BE2C (cell line): ENCODE data around the gene FBN3.

Source experiments
- DNase-seq: peaks from one replicate; pipeline ENCODE4 v3.0.0-alpha.2; 2020
- H3K27me3 ChIP-seq: fragments of 250-450 bp; sonication (Bioruptor Pico); 2 replicates; pipeline ENCODE4 v1.5.1; 2020; ENCODE audit warnings: mild to moderate bottlenecking
- H3K36me3 ChIP-seq: fragments of 250-450 bp; sonication (Bioruptor Pico); 2 replicates; pipeline ENCODE4 v1.5.1; 2020; ENCODE audit warnings: mild to moderate bottlenecking
- H3K4me1 ChIP-seq: fragments of 250-450 bp; sonication (Bioruptor Pico); 2 replicates; pipeline ENCODE4 v1.5.1; 2020
- H3K4me3 ChIP-seq: 2 replicates; pipeline ENCODE4 v1.5.1; 2011; ENCODE audit warnings: low read depth, low read length
- H3K9me3 ChIP-seq: fragments of 250-450 bp; sonication (Bioruptor Pico); 2 replicates; pipeline ENCODE4 v1.5.1; 2020
- TF ChIP-seq, protein P1 (sequence below): IDR thresholded peaks from 2 replicates; pipeline ENCODE4 v1.5.1; 2012; ENCODE audit warnings: mild to moderate bottlenecking, low read depth, low read length

Gene FBN3

DNA sequence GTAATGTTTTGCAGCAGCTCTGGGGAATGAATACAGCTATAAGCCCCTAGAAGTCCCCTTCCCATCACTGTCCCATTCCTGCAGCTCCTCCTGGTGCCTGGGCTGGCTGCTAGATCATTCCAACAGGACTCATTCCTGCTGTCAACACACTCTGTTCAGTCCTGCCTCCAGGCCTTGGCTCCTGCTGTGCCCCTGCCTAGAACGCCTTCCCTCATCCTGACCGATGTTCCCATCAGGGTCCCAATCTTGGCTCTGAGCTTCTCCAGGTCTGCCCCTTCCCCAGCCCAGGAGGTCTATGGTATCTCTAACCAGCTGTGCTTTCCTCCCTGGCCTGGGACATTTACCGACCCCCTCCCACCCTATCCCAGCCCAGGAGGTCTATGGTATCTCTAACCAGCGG lies 48.1 kb downstream of the FBN3 start:
- H3K27me3 ChIP-seq: no peaks in the 10 kb centered on the region
- TF ChIP-seq, protein P1, sequence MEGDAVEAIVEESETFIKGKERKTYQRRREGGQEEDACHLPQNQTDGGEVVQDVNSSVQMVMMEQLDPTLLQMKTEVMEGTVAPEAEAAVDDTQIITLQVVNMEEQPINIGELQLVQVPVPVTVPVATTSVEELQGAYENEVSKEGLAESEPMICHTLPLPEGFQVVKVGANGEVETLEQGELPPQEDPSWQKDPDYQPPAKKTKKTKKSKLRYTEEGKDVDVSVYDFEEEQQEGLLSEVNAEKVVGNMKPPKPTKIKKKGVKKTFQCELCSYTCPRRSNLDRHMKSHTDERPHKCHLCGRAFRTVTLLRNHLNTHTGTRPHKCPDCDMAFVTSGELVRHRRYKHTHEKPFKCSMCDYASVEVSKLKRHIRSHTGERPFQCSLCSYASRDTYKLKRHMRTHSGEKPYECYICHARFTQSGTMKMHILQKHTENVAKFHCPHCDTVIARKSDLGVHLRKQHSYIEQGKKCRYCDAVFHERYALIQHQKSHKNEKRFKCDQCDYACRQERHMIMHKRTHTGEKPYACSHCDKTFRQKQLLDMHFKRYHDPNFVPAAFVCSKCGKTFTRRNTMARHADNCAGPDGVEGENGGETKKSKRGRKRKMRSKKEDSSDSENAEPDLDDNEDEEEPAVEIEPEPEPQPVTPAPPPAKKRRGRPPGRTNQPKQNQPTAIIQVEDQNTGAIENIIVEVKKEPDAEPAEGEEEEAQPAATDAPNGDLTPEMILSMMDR: no peak
- peaks cover under 1% of the 10 kb centered on the region; the same call in 1 of the 2 replicates for H3K9me3 ChIP-seq
- no peak for DNase-seq
- H3K4me1 ChIP-seq: no peaks in the 10 kb centered on the region
- H3K36me3 ChIP-seq: no peaks in the 10 kb centered on the region
- no peak overlapping the region for H3K4me3 ChIP-seq

DNA sequence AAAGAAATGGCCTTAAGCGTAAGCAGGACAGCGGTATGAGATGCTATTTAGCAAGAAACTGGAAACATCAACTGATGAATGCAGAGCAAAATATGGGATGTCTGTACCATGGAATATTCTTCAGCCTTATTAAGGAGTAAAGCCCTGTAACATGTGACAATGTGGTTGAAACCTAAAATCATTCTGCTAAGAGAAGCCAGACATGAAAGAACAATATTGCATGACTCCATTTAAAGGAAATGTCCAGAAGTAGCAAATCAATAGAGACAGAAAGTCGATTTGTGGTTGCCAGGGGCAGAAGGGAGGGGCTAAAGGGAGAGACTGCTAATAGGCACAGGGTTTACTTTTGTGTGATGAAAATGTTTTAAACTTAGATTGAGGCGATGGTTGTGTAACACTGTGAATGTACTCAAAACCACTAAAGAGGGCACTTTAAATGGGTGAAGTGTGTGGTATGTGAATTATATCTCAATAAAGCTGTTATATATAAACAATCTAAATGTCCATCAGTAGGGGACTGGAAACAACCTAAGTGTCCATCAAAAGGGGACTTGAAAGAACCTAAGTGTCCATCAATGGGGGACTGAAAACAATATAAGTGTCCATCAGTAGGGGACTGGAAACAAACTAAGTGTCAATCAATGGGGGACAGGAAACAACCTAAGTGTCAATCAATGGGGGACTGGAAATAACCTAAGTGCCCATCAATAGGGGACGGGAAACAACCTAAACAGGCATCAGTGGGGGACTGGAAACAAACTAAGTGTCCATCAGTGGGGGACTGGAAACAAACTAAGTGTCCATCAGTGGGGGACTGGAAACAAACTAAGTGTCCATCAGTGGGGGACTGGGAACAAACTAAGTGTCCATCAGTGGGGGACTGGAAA lies 51.5 kb downstream of the FBN3 start:
- Histone ChIP-seq H3K4me1 (no peaks in the 10 kb centered on the region), H3K27me3 (no peaks in the 10 kb centered on the region), H3K36me3 (no peaks in the 10 kb centered on the region), H3K9me3 (peaks cover 5% of the 10 kb centered on the region; the same call in 1 of the 2 replicates), H3K4me3 (no peak overlapping the region)
- DNase-seq: no peak
- TF ChIP-seq, protein P1: no peak

DNA sequence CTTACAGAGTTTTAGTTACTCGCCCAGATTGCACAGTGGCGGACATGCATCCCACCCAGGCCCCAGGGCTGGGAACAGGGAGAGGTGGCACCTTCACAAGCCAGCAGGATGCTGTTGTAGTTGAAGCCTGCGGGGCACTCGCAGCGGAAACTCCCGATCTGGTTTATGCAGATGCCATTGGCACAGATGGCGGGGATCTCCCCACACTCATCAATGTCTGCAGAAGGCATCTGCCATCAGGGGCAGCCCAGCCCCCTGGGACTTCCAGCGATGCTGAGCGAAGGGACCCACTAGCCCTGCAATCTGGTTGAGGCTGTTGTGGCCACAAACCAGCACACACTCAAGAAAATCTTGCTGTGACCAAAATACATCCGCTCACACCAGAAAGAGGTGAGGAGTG lies 52.2 kb downstream of the FBN3 start:
- H3K9me3 ChIP-seq: peaks cover 5% of the 10 kb centered on the region; the same call in 1 of the 2 replicates
- H3K27me3 ChIP-seq: no peaks in the 10 kb centered on the region
- no peaks in the 10 kb centered on the region for H3K36me3 ChIP-seq
- H3K4me1 ChIP-seq: no peaks in the 10 kb centered on the region
- TF ChIP-seq, protein P1: no peak
- no peak for DNase-seq
- no peak overlapping the region for H3K4me3 ChIP-seq

DNA sequence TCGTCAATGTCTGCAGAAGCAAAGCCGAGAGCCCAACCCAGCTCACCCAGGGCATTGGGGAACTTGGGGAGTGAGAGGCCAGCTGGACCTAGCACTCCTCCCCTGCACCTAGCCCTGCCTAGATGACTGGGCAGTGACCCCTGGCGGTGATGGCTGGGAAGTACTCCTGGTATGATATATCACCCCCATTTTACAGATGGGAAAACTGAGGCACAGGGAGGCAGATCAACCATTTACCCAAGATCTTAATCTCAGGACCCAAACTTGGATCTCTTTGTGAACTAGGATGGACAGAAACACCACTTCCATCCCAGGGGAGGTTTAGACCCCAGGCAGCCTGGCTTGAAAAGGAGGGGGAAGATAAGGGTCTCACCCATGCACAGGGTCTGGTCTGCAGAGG lies 53.3 kb downstream of the FBN3 start:
- no peaks in the 10 kb centered on the region for H3K36me3 ChIP-seq
- H3K9me3 ChIP-seq: peaks cover 5% of the 10 kb centered on the region; the same call in 1 of the 2 replicates
- TF ChIP-seq, protein P1: peak; percentile 24; the same call in 1 of the 2 replicates
- no peak for DNase-seq
- no peaks in the 10 kb centered on the region for H3K27me3 ChIP-seq
- H3K4me3 ChIP-seq: no peak overlapping the region
- H3K4me1 ChIP-seq: no peaks in the 10 kb centered on the region

DNA sequence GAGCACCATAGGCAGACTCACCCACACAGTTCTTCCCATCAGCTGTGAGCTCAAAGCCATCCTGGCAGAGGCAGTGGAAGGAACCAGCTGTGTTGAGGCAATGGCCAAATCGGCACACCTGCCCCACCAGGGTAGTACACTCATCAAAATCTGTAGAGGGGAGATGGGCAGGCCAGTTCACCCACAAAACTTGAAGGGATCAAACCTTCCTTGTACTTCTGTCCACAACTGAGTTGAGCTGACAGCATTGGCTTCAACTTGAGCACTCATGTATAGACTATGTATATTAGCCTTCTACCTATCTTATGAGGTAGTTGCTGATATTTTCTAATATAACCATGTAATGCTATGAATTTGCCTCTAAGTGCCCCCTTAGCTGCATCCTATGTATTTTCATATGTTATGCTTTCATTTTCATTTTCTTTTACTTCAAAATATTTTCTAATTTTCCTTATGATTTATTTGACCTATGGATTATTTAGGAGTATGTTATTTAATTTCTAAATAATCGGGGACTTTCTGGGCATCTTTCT lies 54.0 kb downstream of the FBN3 start:
- Histone ChIP-seq H3K9me3 (peaks cover 5% of the 10 kb centered on the region; the same call in 1 of the 2 replicates), H3K27me3 (no peaks in the 10 kb centered on the region), H3K36me3 (no peaks in the 10 kb centered on the region), H3K4me3 (no peak overlapping the region), H3K4me1 (no peaks in the 10 kb centered on the region)
- DNase-seq: no peak
- TF ChIP-seq, protein P1: no peak

DNA sequence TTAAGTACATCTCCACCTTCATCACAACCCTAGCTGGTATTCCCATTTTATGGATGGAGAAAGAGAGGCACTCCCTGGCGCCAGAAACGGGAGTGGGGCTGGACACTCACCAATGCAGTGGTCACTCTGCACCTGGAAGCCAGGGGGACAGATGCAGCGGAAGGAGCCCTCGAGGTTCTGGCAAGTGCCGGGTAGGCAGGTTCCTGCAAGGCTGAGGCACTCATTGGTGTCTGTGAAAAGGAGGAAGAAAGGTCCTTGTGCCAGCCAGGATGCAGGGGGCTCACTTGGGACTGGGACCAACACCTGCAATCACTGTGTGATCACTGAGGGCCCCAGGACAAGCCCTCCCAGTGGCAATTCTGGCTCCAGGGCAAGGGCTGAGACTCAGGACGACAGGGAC lies 55.1 kb downstream of the FBN3 start:
- no peak overlapping the region for H3K4me3 ChIP-seq
- H3K9me3 ChIP-seq: peaks cover 5% of the 10 kb centered on the region; the same call in 1 of the 2 replicates
- no peak for DNase-seq
- H3K4me1 ChIP-seq: no peaks in the 10 kb centered on the region
- TF ChIP-seq, protein P1: no peak
- H3K36me3 ChIP-seq: no peaks in the 10 kb centered on the region
- H3K27me3 ChIP-seq: no peaks in the 10 kb centered on the region
